HG03159 (cell line): ENCODE results near the gene STAMBPL1.
A peak's percentile ranks its signal among the peaks of the same experiment; 100 is the strongest.
"Not testable (repeated sequence)": the region's sequence is repeated elsewhere in the genome, so short reads cannot be mapped to it uniquely, and the experiment has no call there.

Experiments
- ATAC-seq: cut with Tn5 transposase; IDR thresholded peaks from one replicate; pipeline ENCODE4 v1.9.1; 2021; ENCODE audit warnings: mild to moderate bottlenecking, moderate library complexity; ENCODE audit not compliant: unreplicated experiment

Gene STAMBPL1

GRCh38 chr10:88854684-88855083 lies 25.4 kb upstream of the STAMBPL1 start:
- ATAC-seq, result no peak

GRCh38 chr10:88857831-88858230 lies 22.2 kb upstream of the STAMBPL1 start:
- ATAC-seq, result no peak

GRCh38 chr10:88858491-88858890 lies 21.6 kb upstream of the STAMBPL1 start:
- no peak for ATAC-seq

- ATAC-seq, result no peak
Measured at GRCh38 chr10:88861036-88861435, 19.0 kb upstream of the STAMBPL1 start.

GRCh38 chr10:88865281-88865876 lies 14.7 kb upstream of the STAMBPL1 start:
- no peak for ATAC-seq

DNA sequence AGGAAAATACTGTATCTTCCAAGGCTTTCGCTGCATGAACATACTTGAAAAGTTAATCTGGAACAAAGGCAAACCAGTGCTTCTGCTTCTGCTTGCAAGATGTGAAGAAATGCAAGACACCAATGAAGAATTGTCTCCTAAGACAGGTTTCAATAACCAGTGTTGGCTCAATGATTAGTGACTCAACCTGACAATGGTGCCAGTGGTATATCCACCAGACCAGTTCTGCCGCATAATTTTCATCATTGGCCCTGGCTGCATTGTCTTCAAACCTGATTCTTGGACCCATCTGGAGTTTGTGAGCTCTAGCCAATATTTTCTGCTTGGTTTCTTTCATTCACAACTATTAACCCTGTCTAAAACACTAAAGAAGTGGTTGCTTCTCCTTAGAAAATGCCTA lies 13.6 kb upstream of the STAMBPL1 start:
- ATAC-seq, result no peak

GRCh38 chr10:88870089-88870488 lies 10.0 kb upstream of the STAMBPL1 start:
- ATAC-seq, result no peak

GRCh38 chr10:88873757-88874156 lies 6.3 kb upstream of the STAMBPL1 start:
- no peak for ATAC-seq

GRCh38 chr10:88874281-88874680 lies 5.8 kb upstream of the STAMBPL1 start:
- ATAC-seq, result no peak

GRCh38 chr10:88875081-88875480 lies 5.0 kb upstream of the STAMBPL1 start:
- ATAC-seq, result no peak

- no peak for ATAC-seq
Measured at GRCh38 chr10:88877298-88877697, 2.7 kb upstream of the STAMBPL1 start.

GRCh38 chr10:88880282-88881076 lies 434 bp downstream of the STAMBPL1 start:
- ATAC-seq, result peak; percentile 65

GRCh38 chr10:88881320-88881719 lies 1.3 kb downstream of the STAMBPL1 start:
- no peak for ATAC-seq

DNA sequence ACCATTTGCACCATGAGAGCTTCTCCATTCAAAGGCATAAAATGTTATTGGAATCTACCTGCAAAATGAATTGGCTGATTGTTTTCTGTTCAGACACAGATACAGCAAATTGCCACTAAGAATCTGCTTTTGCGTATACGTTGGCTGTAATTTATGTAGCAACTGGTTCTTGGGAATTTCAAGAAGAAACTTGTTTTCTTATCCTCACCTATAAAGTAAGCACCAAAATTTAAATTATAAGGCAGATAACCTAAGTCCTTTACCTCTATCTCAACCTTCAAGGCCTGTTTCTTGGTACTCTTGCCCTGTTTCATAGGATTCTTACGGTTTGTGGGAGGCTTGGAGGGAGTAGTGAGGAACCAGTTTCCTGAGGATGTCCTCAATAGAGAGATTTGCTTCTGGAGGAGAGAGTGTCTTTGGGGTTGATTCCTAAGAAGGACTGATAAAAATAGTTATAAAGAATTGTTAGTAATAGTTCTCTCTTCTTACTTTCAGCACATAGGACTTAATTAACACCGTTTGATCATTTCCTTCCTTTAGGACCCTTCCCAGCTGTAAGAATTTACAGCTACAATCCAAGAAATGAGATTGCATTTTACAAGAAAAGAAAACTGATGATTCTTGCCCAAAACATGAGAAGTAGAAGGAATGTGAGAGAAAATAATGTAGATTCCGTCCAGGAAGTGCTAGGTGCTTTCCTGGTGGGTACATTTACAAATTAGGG lies 2.0 kb downstream of the STAMBPL1 start:
- ATAC-seq, result no peak

DNA sequence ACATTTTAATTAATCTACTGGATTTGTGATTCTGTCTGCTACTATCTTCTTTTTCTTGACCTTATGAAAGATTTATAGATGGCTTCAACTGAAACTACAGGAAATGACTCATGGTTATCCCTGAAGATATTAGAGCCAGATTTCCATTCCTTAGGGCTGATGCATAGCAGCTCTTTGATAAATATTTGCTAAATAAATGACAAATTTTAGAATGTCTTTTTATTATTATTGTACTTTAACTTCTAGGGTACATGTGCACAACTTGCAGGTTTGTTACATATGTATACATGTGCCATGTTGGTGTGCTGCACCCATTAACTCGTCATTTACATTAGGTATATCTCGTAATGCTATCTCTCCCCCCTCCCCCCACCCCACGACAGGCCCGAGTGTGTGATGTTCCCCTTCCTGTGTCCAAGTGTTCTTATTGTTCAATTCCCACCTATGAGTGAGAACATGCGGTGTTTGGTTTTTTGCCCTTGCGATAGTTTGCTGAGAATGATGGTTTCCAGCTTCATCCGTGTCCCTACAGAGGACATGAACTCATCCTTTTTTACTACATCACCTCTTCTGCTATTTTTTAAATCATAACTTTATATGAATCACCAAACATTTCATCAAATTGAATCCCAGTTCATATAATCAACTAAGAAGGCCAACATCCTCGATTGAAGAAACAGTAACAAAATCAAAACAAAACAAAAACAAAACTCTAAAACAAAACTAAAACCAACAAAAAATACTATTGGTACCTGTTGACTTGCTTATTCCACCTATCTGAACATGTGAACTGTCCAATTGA lies 2.8 kb downstream of the STAMBPL1 start:
- ATAC-seq, result not testable (repeated sequence)

- no peak for ATAC-seq
Measured at GRCh38 chr10:88883448-88883809, 3.4 kb downstream of the STAMBPL1 start.

- peak; percentile 53 for ATAC-seq
Measured at GRCh38 chr10:88886557-88886956, 6.5 kb downstream of the STAMBPL1 start.

DNA sequence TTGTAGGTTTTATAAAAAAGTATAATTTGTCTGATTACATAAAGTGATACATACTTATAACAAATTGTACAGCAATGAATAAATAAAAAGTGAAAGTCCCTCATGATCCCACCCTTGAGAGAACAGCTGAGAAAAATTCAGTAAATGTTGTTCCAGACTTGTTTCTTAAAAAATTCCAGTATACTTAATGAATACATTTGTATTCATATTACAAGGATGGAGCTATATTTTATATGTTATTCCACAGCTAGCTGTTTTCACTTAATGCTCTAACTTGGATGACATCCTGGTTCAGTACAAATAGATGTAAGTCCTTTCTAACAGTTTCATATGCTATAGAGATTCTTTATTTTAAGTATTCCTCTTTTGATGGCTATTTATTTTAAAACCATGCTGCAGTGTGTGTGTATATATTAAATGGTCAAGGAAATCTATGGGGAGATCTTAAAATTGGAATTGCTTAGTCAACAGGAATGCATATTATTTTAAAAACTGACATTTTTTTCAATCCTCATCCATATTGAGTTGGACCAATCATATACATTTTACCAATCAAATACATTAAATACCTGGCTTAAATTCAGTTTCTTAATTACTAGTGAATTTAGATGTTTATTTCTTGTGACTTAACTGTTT lies 8.9 kb downstream of the STAMBPL1 start:
- no peak for ATAC-seq

- ATAC-seq, result peak; percentile 74
Measured at GRCh38 chr10:88889559-88890337, 9.7 kb downstream of the STAMBPL1 start.
